Measurements from ENCODE around the gene SARDH. TPM values are rescaled to one million over a fixed set of nuclear protein-coding genes. Genes with fewer than 3 reads are reported as not detected.

Gene SARDH
- total and polyA plus RNA-seq, 9 of the 15 experiments (the other 6 are each of a cell fraction or from before 2014, with no cell fraction given), result 0.14 TPM; not detected in 8

DNA sequence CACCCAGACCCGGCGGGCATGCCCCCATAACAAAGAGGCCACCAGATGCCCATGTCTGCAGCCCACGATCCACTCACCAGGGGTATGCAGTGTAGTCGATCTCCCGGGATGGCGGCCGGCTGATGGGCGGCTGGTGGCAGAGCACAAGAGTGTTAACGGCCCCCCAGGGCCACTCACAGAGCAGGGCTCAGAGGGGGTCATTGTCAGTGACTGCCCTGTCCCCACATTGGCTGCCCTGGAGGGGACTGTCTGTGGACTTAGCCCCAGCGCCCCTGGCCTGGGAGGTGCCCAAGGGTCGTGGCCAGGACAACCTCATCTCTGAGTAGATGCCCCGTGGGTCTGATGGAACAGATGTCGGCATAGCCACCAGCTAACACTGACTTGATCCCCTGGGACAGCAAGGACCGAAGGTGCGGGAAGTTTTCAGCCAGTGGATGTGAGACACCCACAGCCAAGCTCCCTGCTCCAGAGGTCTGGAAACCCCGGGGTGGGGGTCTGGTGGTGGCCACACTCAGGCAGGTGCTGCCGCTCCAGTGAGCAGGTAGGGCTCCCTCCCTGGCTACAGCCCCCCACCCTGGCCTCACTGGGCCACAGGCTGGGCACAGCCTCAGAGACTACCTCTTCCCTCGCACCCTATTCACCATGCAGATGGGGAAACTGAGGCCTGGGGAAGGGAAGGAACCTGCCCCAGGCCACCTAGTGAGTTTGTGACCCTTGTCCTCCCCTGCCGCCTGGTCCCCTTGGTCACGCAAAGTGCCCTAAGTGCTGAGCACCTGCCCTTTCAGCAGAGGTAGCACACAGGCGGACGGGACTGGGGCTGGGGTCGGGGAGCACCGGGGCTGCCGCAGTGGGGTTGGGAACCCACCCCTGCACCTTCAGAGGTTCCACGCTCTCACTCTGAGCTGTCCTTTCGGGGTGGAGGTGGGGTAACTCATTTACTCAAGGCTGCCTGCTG lies 38.1 kb upstream of the SARDH start:
- in situ Hi-C loops (cut with MboI) (no loop called here), intact Hi-C loops (cut with micrococcal nuclease) (no loop called here)
- Histone ChIP-seq H3K9me1 (ENCODE audit: control insufficient read depth, insufficient read depth, low read length) (no peaks in the 10 kb centered on the region), H4K20me1 (replicated peaks; ENCODE audit: control insufficient read depth, insufficient read depth, low read length) (no peaks in the 10 kb centered on the region), H3K9me3 (replicated peaks; ENCODE audit: control insufficient read depth, insufficient read depth, low read depth, low read length) (peaks cover 7% of the 10 kb centered on the region), H2AFZ (ENCODE audit: low read depth, low read length) (no peak overlapping the region), H3K4me1 (replicated peaks in 1 of 2; ENCODE audit: control insufficient read depth in 2 of 2, insufficient read depth in 2 of 2, low read length in 2 of 2) (no peaks in the 10 kb centered on the region), H3K9ac (ENCODE audit: insufficient read depth in 1 of 2, low read depth in 2 of 2, low read length in 2 of 2) (no peak overlapping the region), H3K4me3 (no peak overlapping the region), H3K27ac (ENCODE audit: extremely low read depth, low read depth, low read length) (no peak overlapping the region), H3K79me2 (ENCODE audit: control insufficient read depth, insufficient read depth, low read length) (no peaks in the 10 kb centered on the region), H3K36me3 (ENCODE audit: control insufficient read depth, insufficient read depth, low read length) (no peaks in the 10 kb centered on the region), H3K4me2 (ENCODE audit: insufficient read depth, low read length) (no peak overlapping the region), H3K27me3 (ENCODE audit: control insufficient read depth in 2 of 2, insufficient read depth in 2 of 2, low read length in 2 of 2) (peaks cover 3 to 44% of the 10 kb centered on the region in 2 experiments; a peak in 4 of 5 replicates)
- no peak for FAIRE-seq
- no TSS peak for BruUV-seq (replicated peaks)
- ChIA-PET POLR2A (interaction anchor here (1.1 kb wide), 1 partner anchor 18 kb away, joined by 4 read pairs; no protein-coding TSS in a partner anchor), CTCF (ENCODE audit: low intra/inter-chr PET ratio) (no interaction called here)
- ATAC-seq, result no peak
- DNase-seq (ENCODE audit: extremely low read depth in 1 of 4, low spot score in 3 of 4), result no peak
- 5% methylated on average over 18 of the region's 27 CpGs for WGBS (ENCODE audit: insufficient coverage, low coverage, missing lambda C conversion rate)
- TF ChIP-seq, protein P1, sequence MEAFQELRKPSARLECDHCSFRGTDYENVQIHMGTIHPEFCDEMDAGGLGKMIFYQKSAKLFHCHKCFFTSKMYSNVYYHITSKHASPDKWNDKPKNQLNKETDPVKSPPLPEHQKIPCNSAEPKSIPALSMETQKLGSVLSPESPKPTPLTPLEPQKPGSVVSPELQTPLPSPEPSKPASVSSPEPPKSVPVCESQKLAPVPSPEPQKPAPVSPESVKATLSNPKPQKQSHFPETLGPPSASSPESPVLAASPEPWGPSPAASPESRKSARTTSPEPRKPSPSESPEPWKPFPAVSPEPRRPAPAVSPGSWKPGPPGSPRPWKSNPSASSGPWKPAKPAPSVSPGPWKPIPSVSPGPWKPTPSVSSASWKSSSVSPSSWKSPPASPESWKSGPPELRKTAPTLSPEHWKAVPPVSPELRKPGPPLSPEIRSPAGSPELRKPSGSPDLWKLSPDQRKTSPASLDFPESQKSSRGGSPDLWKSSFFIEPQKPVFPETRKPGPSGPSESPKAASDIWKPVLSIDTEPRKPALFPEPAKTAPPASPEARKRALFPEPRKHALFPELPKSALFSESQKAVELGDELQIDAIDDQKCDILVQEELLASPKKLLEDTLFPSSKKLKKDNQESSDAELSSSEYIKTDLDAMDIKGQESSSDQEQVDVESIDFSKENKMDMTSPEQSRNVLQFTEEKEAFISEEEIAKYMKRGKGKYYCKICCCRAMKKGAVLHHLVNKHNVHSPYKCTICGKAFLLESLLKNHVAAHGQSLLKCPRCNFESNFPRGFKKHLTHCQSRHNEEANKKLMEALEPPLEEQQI (IDR thresholded peaks at IDR 0.05), result no peak
- TF ChIP-seq ZNF780A (CRISPR knock-in tag; IDR thresholded peaks at IDR 0.05), result no peak
- TF ChIP-seq ZNF384 (IDR thresholded peaks at IDR 0.05; ENCODE audit: low read depth, low read length), result no peak
- TF ChIP-seq YY1 (IDR thresholded peaks at IDR 0.05; ENCODE audit: borderline replicate concordance in 1 of 3, control insufficient read depth in 1 of 3, extremely low read depth in 1 of 3, insufficient read depth in 3 of 3, insufficient read length in 1 of 3, insufficient replicate concordance in 2 of 3, low read depth in 1 of 3, low read length in 2 of 3), result no peak
- TF ChIP-seq CBX5 (IDR thresholded peaks at IDR 0.05; ENCODE audit: borderline replicate concordance, low read depth), result no peak
- no peak for TF ChIP-seq SIRT6 (IDR thresholded peaks at IDR 0.05; ENCODE audit: low read depth, low read length)
- no peak for TF ChIP-seq STAT5A (IDR thresholded peaks at IDR 0.05; ENCODE audit: borderline replicate concordance, low read length)
- TF ChIP-seq, protein P2, sequence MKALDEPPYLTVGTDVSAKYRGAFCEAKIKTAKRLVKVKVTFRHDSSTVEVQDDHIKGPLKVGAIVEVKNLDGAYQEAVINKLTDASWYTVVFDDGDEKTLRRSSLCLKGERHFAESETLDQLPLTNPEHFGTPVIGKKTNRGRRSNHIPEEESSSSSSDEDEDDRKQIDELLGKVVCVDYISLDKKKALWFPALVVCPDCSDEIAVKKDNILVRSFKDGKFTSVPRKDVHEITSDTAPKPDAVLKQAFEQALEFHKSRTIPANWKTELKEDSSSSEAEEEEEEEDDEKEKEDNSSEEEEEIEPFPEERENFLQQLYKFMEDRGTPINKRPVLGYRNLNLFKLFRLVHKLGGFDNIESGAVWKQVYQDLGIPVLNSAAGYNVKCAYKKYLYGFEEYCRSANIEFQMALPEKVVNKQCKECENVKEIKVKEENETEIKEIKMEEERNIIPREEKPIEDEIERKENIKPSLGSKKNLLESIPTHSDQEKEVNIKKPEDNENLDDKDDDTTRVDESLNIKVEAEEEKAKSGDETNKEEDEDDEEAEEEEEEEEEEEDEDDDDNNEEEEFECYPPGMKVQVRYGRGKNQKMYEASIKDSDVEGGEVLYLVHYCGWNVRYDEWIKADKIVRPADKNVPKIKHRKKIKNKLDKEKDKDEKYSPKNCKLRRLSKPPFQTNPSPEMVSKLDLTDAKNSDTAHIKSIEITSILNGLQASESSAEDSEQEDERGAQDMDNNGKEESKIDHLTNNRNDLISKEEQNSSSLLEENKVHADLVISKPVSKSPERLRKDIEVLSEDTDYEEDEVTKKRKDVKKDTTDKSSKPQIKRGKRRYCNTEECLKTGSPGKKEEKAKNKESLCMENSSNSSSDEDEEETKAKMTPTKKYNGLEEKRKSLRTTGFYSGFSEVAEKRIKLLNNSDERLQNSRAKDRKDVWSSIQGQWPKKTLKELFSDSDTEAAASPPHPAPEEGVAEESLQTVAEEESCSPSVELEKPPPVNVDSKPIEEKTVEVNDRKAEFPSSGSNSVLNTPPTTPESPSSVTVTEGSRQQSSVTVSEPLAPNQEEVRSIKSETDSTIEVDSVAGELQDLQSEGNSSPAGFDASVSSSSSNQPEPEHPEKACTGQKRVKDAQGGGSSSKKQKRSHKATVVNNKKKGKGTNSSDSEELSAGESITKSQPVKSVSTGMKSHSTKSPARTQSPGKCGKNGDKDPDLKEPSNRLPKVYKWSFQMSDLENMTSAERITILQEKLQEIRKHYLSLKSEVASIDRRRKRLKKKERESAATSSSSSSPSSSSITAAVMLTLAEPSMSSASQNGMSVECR (CRISPR knock-in tag; IDR thresholded peaks at IDR 0.05), result no peak
- no peak for TF ChIP-seq ZNF695 (CRISPR knock-in tag; IDR thresholded peaks at IDR 0.05)
- TF ChIP-seq, protein P3, sequence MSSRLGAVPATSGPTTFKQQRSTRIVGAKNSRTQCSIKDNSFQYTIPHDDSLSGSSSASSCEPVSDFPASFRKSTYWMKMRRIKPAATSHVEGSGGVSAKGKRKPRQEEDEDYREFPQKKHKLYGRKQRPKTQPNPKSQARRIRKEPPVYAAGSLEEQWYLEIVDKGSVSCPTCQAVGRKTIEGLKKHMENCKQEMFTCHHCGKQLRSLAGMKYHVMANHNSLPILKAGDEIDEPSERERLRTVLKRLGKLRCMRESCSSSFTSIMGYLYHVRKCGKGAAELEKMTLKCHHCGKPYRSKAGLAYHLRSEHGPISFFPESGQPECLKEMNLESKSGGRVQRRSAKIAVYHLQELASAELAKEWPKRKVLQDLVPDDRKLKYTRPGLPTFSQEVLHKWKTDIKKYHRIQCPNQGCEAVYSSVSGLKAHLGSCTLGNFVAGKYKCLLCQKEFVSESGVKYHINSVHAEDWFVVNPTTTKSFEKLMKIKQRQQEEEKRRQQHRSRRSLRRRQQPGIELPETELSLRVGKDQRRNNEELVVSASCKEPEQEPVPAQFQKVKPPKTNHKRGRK (tag; IDR thresholded peaks at IDR 0.05), result no peak
- no peak for TF ChIP-seq PHB (CRISPR knock-in tag; IDR thresholded peaks at IDR 0.05)
- TF ChIP-seq POLR3A (IDR thresholded peaks at IDR 0.05; ENCODE audit: borderline replicate concordance, extremely low read depth, insufficient read depth, insufficient read length), result no peak
